Measurements from ENCODE around the gene RERG. TPM values are rescaled to one million over a fixed set of nuclear protein-coding genes. Genes with fewer than 3 reads are reported as not detected.

Gene RERG
- total and polyA plus RNA-seq, 2 experiments from 2014 or later: not detected

DNA sequence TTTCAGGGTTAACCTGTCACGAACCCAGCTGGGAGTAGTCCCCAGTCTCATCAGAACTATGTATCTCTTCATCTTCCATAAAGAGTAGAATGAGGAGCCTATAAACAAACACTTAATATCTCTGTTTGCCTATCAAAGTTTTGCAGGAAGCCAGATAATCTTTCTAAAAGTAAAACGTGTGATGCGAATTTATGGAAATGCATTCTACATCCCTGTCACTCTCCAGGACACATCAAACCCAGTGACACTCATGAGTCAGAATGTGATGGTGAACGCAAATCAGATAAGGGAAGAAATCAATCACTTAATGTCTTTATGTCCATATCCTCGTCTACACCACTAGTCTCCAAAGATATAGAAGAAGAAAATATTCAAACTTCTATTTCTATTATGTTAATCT, 37.4 kb downstream of the RERG start:
- Histone ChIP-seq H3K4me2 (ENCODE audit: unreplicated experiment) (no peak overlapping the region), H3K9me3 (ENCODE audit: low read depth) (no peaks in the 10 kb centered on the region), H3K9ac (no peak overlapping the region), H3K79me2 (ENCODE audit: insufficient read depth) (no peaks in the 10 kb centered on the region), H3F3A (ENCODE audit: insufficient read depth) (no peaks in the 10 kb centered on the region), H3K4me3 (no peak overlapping the region), H2AFZ (no peak overlapping the region), H3K27ac (no peak overlapping the region), H3K4me1 (ENCODE audit: insufficient read depth) (no peaks in the 10 kb centered on the region), H3K9me2 (ENCODE audit: insufficient read depth) (no peaks in the 10 kb centered on the region), H3K27me3 (replicated peaks; ENCODE audit: insufficient read depth) (peaks cover 10% of the 10 kb centered on the region; the same call in 1 of the 2 replicates), H3K36me3 (ENCODE audit: low read depth) (no peaks in the 10 kb centered on the region), H4K20me1 (ENCODE audit: insufficient read depth) (no peaks in the 10 kb centered on the region)
- in situ Hi-C loops (cut with MboI): no loop called here
- no peak for TF ChIP-seq EZH2phosphoT487 (IDR thresholded peaks at IDR 0.05; ENCODE audit: insufficient read depth, low read depth)
- no peak for TF ChIP-seq EZH2 (IDR thresholded peaks at IDR 0.05; ENCODE audit: insufficient read depth, poor library complexity, severe bottlenecking)
- no peak for DNase-seq
- WGBS, 2 experiments (ENCODE audit: low coverage in 1 of 2, low lambda C conversion rate in 2 of 2, missing lambda C conversion rate in 2 of 2): 60 to 62% methylated on average over 5 of the region's 5 CpGs

- H2AFZ ChIP-seq: no peak overlapping the region
- H3K4me2 ChIP-seq (ENCODE audit: unreplicated experiment): no peak overlapping the region
- H3K9me2 ChIP-seq (ENCODE audit: insufficient read depth): no peaks in the 10 kb centered on the region
- no peak for DNase-seq
- H3K27ac ChIP-seq: no peak overlapping the region
- in situ Hi-C loops (cut with MboI): no loop called here
- TF ChIP-seq EZH2phosphoT487 (IDR thresholded peaks at IDR 0.05; ENCODE audit: insufficient read depth, low read depth) (no peak), EZH2 (IDR thresholded peaks at IDR 0.05; ENCODE audit: insufficient read depth, poor library complexity, severe bottlenecking) (no peak)
- no peaks in the 10 kb centered on the region for H3F3A ChIP-seq (ENCODE audit: insufficient read depth)
- H3K9ac ChIP-seq: no peak overlapping the region
- H3K79me2 ChIP-seq (ENCODE audit: insufficient read depth): no peaks in the 10 kb centered on the region
- no peaks in the 10 kb centered on the region for H3K4me1 ChIP-seq (ENCODE audit: insufficient read depth)
- peaks cover 25% of the 10 kb centered on the region for H3K27me3 ChIP-seq (replicated peaks; ENCODE audit: insufficient read depth)
- H3K36me3 ChIP-seq (ENCODE audit: low read depth): no peaks in the 10 kb centered on the region
- no peaks in the 10 kb centered on the region for H4K20me1 ChIP-seq (ENCODE audit: insufficient read depth)
- no peaks in the 10 kb centered on the region for H3K9me3 ChIP-seq (ENCODE audit: low read depth)
- WGBS, 2 experiments (ENCODE audit: low coverage in 1 of 2, low lambda C conversion rate in 2 of 2, missing lambda C conversion rate in 2 of 2): 17 to 20% methylated on average over 3 of the region's 3 CpGs
- H3K4me3 ChIP-seq: no peak overlapping the region
Observed at GRCh38 chr12:15181017-15181683, 40.1 kb downstream of the RERG start.

- no peaks in the 10 kb centered on the region for H3K36me3 ChIP-seq (ENCODE audit: low read depth)
- no peak for DNase-seq
- no peak overlapping the region for H3K4me3 ChIP-seq
- no peak overlapping the region for H3K4me2 ChIP-seq (ENCODE audit: unreplicated experiment)
- TF ChIP-seq EZH2 (IDR thresholded peaks at IDR 0.05; ENCODE audit: insufficient read depth, poor library complexity, severe bottlenecking): no peak
- TF ChIP-seq EZH2phosphoT487 (IDR thresholded peaks at IDR 0.05; ENCODE audit: insufficient read depth, low read depth): no peak
- no peak overlapping the region for H2AFZ ChIP-seq
- no peaks in the 10 kb centered on the region for H4K20me1 ChIP-seq (ENCODE audit: insufficient read depth)
- in situ Hi-C loops (cut with MboI): no loop called here
- H3K27me3 ChIP-seq (replicated peaks; ENCODE audit: insufficient read depth): peaks cover 28% of the 10 kb centered on the region
- no peaks in the 10 kb centered on the region for H3K79me2 ChIP-seq (ENCODE audit: insufficient read depth)
- no peaks in the 10 kb centered on the region for H3K9me2 ChIP-seq (ENCODE audit: insufficient read depth)
- no peaks in the 10 kb centered on the region for H3K4me1 ChIP-seq (ENCODE audit: insufficient read depth)
- H3K27ac ChIP-seq: no peak overlapping the region
- no peak overlapping the region for H3K9ac ChIP-seq
- H3F3A ChIP-seq (ENCODE audit: insufficient read depth): no peaks in the 10 kb centered on the region
- 3 to 18% methylated on average over 2 of the region's 2 CpGs for WGBS, 2 experiments (ENCODE audit: low coverage in 1 of 2, low lambda C conversion rate in 2 of 2, missing lambda C conversion rate in 2 of 2)
- H3K9me3 ChIP-seq (ENCODE audit: low read depth): no peaks in the 10 kb centered on the region
Observed at GRCh38 chr12:15180325-15180724, 40.9 kb downstream of the RERG start.

- H3K9me3 ChIP-seq (ENCODE audit: low read depth): no peaks in the 10 kb centered on the region
- no peaks in the 10 kb centered on the region for H3K79me2 ChIP-seq (ENCODE audit: insufficient read depth)
- no peak overlapping the region for H3K4me2 ChIP-seq (ENCODE audit: unreplicated experiment)
- H3K9me2 ChIP-seq (ENCODE audit: insufficient read depth): no peaks in the 10 kb centered on the region
- H2AFZ ChIP-seq: no peak overlapping the region
- 29 to 30% methylated on average over 2 of the region's 2 CpGs for WGBS, 2 experiments (ENCODE audit: low coverage in 1 of 2, low lambda C conversion rate in 2 of 2, missing lambda C conversion rate in 2 of 2)
- H3F3A ChIP-seq (ENCODE audit: insufficient read depth): no peaks in the 10 kb centered on the region
- no peaks in the 10 kb centered on the region for H3K4me1 ChIP-seq (ENCODE audit: insufficient read depth)
- no peak overlapping the region for H3K27ac ChIP-seq
- no peaks in the 10 kb centered on the region for H4K20me1 ChIP-seq (ENCODE audit: insufficient read depth)
- in situ Hi-C loops (cut with MboI): no loop called here
- no peak overlapping the region for H3K9ac ChIP-seq
- peaks cover 30% of the 10 kb centered on the region for H3K27me3 ChIP-seq (replicated peaks; ENCODE audit: insufficient read depth)
- TF ChIP-seq EZH2 (IDR thresholded peaks at IDR 0.05; ENCODE audit: insufficient read depth, poor library complexity, severe bottlenecking) (no peak), EZH2phosphoT487 (IDR thresholded peaks at IDR 0.05; ENCODE audit: insufficient read depth, low read depth) (no peak)
- H3K4me3 ChIP-seq: no peak overlapping the region
- H3K36me3 ChIP-seq (ENCODE audit: low read depth): no peaks in the 10 kb centered on the region
- no peak for DNase-seq
Observed at GRCh38 chr12:15179672-15180071, 41.5 kb downstream of the RERG start.
